ENCODE data around the gene DGKQ.

- no peak for TF ChIP-seq CTCF (IDR thresholded peaks at IDR 0.05)
- no peak for TF ChIP-seq POLR2A (IDR thresholded peaks at IDR 0.05)
Measured at GRCh38 chr4:929096-929765, 44.1 kb downstream of the DGKQ start.
